GM21723 (cell line): Measurements from ENCODE around the gene COQ8B.
A peak's percentile ranks its signal among the peaks of the same experiment; 100 is the strongest.

Source experiments
- ATAC-seq: cut with Tn5 transposase; IDR thresholded peaks from one replicate; pipeline ENCODE4 v1.9.1; 2021; ENCODE audit warnings: mild to moderate bottlenecking, moderate library complexity; ENCODE audit not compliant: unreplicated experiment

Gene COQ8B

GRCh38 chr19:40693150-40693788 is 23.4 kb downstream of the COQ8B start:
- ATAC-seq = no peak

GRCh38 chr19:40692212-40692551 is 24.5 kb downstream of the COQ8B start:
- no peak for ATAC-seq

- ATAC-seq = no peak
Measured at GRCh38 chr19:40691421-40692211, 25.1 kb downstream of the COQ8B start.

GRCh38 chr19:40690693-40691420 is 25.8 kb downstream of the COQ8B start:
- ATAC-seq = peak; percentile 48

- ATAC-seq = peak; percentile 20
Measured at GRCh38 chr19:40690050-40690692, 26.5 kb downstream of the COQ8B start, which contains the start of gene NUMBL. NUMBL (minus strand) TSS chr19:40690651; CDS start chr19:40690483, 168 bp downstream.

- no peak for ATAC-seq
Measured at GRCh38 chr19:40689339-40690049, 27.2 kb downstream of the COQ8B start.

GRCh38 chr19:40688987-40689338 is 27.7 kb downstream of the COQ8B start:
- no peak for ATAC-seq

- no peak for ATAC-seq
Measured at GRCh38 chr19:40688309-40688708, 28.4 kb downstream of the COQ8B start.

- no peak for ATAC-seq
Measured at GRCh38 chr19:40687525-40688016, 29.1 kb downstream of the COQ8B start.

GRCh38 chr19:40686882-40687524 is 29.7 kb downstream of the COQ8B start:
- no peak for ATAC-seq

GRCh38 chr19:40685563-40685962 is 31.1 kb downstream of the COQ8B start:
- ATAC-seq = no peak

- ATAC-seq = no peak
Measured at GRCh38 chr19:40685016-40685526, 31.6 kb downstream of the COQ8B start.

- no peak for ATAC-seq
Measured at GRCh38 chr19:40684280-40684679, 32.4 kb downstream of the COQ8B start.

- no peak for ATAC-seq
Measured at GRCh38 chr19:40683437-40683836, 33.2 kb downstream of the COQ8B start.

- no peak for ATAC-seq
Measured at GRCh38 chr19:40682431-40682964, 34.2 kb downstream of the COQ8B start.

GRCh38 chr19:40681039-40681438 is 35.6 kb downstream of the COQ8B start:
- ATAC-seq = no peak

GRCh38 chr19:40677156-40677555 is 39.5 kb downstream of the COQ8B start:
- no peak for ATAC-seq

GRCh38 chr19:40674291-40674690 is 42.4 kb downstream of the COQ8B start:
- ATAC-seq = no peak

- no peak for ATAC-seq
Measured at GRCh38 chr19:40673397-40673796, 43.3 kb downstream of the COQ8B start.
